HG03159 (cell line): ENCODE data around the gene DUSP9.
"Not testable (repeated sequence)": the region's sequence is repeated elsewhere in the genome, so short reads cannot be mapped to it uniquely, and the experiment has no call there.

Experiments used
- ATAC-seq: cut with Tn5 transposase; IDR thresholded peaks from one replicate; pipeline ENCODE4 v1.9.1; 2021; ENCODE audit warnings: mild to moderate bottlenecking, moderate library complexity; ENCODE audit not compliant: unreplicated experiment

DUSP9 gene

DNA sequence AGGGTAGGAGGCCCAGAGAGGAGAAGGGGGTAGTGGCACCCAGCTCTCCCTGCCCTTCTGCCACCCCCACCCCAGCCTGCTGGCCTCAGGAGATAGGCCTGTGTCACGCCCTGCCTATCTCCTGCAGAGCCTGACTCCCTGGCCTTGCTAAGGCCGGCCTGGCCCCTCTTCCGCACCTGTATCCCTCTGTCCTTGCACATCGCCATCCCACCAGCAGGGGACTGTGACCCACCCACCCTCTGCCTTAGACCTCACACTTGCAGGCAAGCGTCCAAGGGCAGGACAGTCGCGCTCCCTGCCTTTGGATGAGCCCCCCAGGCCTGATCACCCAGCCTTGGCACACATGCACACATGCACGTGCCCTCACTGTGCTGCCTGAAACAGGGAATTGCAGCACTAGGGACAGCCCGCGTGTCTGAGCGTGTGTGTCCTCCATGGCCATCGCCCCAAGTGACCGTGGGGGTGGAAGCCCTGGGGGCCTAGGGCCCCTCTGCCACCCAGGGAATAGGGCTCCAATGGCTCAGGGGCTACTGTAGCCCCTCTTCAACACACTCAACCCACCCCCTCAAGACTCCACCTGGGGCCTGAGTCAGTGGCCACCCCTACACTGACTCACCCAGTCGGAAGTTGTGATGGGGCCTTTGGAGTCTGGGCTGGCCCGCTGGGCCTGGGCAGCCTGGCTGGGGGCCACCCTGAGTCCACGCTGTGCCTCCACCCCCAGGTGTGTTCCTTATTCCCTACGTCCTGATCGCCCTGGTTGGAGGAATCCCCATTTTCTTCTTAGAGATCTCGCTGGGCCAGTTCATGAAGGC, 42.9 kb downstream of the DUSP9 start:
- no peak for ATAC-seq

DNA sequence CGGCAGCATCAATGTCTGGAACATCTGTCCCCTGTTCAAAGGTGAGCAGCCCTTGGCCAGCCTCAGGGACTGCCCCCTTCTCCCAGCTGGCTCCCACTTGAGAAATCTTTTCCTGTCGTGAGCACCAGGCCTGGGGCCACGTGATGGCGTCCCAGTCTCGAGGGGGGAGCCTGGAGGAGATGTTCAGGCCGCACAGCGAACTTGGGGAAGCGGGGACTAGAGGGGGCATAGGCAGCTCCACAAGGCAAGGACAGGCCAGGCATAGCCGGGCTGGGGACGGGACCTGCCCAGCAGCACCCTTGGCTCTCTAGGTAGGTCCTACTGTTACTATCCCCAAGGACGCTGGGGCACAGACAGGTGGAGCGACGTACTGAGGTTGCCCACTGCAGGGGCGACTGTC, 43.5 kb downstream of the DUSP9 start:
- no peak for ATAC-seq

DNA sequence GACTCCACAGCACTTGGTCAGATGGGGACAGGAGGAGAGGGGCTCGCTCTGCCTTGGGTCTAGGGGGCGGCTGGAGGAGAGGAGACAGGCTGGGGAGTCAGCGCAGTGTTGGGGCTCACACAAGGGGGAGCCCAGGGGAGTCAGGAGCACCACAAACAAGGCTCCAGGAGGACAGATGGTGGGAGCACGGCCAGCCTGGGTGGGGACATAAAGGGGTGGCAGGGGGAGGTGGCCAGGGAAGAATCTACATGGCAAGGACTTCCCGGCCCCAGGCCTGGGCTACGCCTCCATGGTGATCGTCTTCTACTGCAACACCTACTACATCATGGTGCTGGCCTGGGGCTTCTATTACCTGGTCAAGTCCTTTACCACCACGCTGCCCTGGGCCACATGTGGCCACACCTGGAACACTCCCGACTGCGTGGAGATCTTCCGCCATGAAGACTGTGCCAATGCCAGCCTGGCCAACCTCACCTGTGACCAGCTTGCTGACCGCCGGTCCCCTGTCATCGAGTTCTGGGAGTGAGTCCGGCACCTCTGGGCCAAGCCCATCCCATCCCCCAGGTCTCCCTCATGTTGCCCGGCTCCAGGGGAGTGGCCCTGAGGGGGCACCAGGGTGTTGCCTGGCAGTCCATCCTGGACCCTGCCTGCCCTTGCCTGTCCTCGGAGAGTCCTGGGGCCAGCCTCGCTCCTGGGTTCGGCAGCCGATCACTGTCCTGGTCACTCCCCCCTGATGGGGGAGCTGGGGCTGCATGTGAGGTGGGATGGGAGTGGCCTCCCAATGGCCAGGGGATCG, 44.2 kb downstream of the DUSP9 start:
- not testable (repeated sequence) for ATAC-seq

DNA sequence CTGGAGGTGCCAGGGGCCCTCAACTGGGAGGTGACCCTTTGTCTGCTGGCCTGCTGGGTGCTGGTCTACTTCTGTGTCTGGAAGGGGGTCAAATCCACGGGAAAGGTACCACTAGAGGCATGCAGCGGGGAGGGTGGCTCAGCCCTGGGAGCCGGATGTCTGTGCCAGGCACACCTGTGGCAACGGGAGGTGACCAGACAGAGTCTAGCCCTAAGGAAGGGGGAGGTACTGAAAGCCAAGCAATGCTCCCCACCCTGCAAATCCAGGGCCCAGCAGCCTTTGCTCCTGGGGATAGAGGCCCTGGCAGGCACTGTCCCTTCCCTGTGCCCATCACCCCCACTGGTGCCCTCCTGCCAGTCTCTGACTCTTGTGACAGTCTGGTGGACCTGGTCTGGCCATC, 45.0 kb downstream of the DUSP9 start:
- ATAC-seq, result no peak

DNA sequence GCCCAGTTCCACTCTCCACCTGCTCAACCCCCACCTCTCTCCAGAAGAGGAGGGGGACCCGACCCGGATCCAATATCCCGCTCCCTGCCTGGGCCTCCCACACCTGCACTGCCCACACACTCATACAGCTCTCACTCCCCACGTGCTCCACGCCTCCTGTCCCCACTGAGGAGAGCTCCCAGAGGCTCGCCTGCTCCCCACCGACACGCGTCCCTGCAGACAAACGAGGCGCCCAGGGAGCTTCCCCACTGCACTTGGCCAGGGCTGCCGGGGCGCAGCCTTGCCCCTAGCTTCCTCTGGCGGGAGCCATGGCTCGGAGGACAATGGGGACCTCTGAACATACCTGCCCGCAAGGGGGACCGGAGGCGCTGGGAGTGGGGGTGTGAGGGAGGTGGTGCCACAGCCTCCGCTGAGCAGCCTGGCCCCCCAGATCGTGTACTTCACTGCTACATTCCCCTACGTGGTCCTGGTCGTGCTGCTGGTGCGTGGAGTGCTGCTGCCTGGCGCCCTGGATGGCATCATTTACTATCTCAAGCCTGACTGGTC, 45.7 kb downstream of the DUSP9 start:
- ATAC-seq, result no peak

DNA sequence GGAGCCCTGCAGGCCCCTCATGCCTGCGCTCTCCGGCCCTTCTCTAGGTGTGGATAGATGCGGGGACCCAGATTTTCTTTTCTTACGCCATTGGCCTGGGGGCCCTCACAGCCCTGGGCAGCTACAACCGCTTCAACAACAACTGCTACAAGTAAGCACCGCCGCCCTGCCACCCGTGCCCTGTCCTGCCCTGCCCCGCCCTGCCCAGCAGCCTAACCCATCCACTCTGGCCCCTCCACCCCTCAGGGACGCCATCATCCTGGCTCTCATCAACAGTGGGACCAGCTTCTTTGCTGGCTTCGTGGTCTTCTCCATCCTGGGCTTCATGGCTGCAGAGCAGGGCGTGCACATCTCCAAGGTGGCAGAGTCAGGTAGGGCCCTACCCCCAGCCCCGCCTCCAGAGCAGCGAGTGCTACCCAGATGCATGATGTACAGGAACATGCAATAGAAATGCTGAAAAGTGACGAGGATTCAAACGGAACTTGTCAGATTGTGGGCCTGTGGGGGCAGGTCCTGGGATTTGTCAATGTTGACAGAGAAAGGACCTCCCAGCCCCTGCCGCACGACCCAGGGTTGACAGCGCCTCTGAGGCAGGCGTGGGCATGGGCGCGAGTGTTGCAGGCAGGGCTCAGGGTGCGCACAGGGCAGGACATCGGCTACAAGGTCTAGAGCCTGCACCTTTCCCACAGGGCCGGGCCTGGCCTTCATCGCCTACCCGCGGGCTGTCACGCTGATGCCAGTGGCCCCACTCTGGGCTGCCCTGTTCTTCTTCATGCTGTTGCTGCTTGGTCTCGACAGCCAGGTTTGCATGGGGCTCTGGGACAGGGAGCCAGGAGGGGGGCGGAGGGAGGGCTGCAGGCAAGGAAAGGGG, 46.4 kb downstream of the DUSP9 start:
- ATAC-seq, result no peak

DNA sequence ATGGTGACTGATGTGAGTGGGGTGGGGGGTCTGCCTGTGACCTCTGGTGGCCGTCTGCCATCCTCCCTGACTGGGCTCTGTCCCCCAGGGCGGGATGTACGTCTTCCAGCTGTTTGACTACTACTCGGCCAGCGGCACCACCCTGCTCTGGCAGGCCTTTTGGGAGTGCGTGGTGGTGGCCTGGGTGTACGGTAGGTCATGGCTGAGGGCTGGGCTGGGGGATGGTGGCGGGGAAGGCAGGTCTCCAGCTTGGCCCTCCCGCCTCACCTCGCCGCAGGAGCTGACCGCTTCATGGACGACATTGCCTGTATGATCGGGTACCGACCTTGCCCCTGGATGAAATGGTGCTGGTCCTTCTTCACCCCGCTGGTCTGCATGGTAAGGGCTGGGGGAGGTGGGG, 47.3 kb downstream of the DUSP9 start:
- ATAC-seq, result not testable (repeated sequence)

DNA sequence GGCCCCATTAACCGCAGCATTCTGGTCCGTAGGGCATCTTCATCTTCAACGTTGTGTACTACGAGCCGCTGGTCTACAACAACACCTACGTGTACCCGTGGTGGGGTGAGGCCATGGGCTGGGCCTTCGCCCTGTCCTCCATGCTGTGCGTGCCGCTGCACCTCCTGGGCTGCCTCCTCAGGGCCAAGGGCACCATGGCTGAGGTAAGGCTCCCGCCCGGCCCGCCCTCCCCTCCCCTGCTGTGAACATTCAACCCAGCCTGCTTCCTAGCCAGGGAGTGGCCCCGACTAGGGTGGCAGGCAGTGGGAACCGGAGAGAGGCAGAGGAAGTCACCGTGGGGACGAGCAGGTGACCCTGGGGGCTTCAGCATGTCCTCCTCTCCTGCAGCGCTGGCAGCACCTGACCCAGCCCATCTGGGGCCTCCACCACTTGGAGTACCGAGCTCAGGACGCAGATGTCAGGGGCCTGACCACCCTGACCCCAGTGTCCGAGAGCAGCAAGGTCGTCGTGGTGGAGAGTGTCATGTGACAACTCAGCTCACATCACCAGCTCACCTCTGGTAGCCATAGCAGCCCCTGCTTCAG, 47.8 kb downstream of the DUSP9 start:
- ATAC-seq, result no peak

DNA sequence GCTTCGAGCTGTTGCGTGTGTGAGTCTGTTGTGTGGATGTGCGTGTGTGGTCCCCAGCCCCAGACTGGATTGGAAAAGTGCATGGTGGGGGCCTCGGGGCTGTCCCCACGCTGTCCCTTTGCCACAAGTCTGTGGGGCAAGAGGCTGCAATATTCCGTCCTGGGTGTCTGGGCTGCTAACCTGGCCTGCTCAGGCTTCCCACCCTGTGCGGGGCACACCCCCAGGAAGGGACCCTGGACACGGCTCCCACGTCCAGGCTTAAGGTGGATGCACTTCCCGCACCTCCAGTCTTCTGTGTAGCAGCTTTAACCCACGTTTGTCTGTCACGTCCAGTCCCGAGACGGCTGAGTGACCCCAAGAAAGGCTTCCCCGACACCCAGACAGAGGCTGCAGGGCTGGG, 49.1 kb downstream of the DUSP9 start:
- ATAC-seq, result no peak

DNA sequence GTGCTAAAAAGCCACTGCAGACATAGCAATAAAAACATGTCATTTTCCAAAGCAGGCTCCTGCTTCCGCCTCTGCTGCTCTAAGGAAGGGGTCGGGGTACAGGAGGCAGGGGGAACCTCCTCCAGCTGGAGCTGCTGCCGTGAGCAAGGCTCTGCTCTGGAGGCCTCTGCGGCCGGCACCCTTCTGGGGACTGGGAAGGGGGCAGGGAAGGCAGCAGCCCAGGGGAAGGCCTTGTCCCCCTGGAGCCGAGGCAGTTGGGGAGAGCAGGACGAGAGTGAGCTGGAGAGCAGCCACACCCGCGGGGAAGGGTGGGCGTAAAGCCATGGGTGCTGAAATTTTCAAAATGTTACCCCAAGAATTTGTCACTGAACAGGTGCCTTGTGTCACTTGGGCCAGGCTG, 49.5 kb downstream of the DUSP9 start:
- ATAC-seq, result not testable (repeated sequence)

DNA sequence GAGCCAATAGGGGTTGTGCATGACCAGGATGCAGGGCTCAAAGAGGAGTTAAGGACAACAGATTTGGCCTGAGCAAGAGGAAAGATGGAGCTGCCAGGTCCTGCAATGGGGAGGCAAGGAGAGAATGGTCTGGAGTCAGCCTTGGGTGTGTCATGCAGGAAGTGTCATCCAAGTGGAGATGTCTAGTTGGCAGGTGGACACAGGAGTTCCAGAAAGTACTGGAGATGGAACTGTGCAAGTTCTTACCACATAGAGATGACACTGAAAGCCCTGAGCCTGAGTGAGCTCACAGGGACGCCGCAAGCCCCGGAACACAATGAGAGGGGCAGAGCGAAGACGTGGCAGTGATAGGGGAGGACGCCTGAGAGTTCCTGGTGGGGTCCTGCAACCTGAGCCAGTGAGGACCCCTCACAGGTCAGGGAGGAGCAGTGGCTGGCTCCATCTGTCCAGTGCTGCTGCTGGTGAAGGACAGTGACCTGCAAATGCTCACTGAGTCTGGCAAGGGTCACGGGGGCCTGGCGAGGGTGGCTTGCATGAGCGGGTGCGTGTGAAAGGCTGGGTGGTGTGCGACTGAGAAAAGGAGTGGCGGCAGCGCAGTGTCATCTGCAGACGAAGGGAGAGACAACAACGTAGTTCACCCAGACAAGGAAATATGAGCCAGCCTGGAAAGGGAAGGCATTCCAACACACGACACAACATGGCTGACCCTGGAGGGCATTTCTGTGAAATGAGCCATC, 50.2 kb downstream of the DUSP9 start:
- ATAC-seq, result not testable (repeated sequence)

DNA sequence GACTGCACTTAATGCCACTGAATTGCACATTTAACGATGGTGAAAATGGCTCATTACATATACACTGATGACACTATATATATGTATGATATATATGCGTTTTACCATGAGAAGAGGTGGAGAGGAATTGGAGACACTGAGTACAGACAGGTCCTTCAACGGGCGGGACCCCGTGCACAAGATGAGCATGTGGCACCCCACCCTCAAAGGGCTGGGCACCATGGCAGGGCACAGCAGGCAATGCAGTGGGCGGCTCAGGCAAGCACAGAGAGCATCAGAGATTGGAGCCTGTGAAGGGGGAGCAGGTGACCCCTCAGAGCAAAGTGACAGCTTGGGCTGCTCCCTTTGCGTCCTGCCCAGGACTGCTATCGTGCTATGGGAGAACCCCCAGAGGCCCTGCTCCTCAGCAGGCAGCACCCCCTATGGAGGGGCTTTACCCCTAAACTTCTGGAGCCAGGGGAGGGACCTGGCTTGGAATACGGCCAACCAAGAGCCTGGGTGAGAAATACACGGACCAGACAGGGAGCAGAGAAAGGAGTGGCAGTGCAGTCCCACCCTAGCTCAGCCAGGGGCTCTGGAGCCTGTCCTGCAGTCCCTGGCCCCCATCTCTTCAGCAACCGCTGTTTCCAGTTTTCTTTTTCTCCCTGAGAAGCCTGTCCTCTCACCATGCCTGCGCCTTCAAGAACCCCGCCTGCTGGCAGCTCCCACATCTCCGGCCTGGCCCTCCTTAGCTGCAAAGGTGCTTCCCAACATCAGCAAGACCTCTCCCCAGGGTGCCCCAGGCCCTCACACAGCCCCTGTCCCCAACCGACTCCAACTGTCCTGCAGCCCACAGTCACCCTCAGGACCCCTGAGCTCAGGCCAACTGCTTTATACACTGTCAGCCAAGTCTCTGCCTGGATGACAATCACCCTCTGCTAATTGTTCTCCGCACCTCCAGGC, 51.2 kb downstream of the DUSP9 start:
- ATAC-seq, result no peak

DNA sequence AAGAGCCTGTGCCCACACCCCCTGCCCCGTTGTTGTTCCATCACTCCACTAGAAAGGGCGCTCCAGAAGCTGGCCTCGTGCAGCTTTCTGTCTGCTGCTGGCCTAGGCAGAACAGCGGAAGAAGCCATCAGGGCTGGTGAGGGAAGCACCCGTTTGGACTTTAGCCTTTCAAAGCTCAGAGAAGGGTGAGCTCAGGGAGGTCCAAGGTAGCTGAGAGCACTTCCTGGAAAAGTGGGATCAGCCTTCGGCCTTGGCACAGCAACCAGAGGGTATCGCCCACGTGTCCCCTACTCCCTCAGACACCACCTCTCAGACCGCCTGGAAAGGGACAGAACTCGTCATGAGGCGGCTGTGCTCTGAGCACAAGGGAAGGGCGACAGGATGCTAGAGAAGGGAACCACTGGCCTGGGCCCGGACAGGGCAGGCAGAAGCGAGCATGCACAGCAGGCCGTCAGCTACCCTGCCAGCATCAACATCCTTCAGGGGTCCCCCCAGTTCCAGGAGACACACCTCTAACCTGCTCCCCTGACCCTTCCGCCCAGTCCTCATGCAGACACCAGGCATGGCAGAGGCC, 52.3 kb downstream of the DUSP9 start:
- ATAC-seq, result not testable (repeated sequence)

DNA sequence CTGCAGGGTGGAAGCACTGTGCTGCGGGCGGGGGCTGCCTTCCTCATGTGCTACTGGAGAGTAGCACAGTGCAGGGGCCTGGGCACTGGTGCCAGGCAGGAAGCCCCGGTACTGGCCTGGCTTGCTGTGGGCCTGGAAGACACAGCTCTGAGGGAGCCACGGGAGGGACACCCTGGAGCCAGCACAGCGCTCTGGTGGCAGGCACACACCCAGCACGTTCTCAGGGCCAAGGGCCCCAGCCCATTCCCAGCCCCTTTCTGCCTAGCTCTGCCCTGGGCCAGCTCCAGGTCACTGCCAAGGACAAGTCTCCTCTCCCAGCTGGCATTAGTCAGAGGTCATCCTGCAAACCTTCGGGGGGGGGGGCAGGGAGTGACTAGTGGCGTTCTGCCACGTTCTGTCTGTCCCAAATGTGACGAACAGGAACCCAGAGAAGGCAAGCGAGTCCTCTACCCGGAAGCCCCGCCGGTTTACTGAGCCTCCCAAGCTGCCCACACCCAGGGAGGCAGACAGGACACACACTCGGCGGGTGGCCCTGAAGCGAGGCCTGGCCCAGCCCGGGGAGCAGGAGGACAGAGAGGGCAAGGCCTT, 52.9 kb downstream of the DUSP9 start:
- not testable (repeated sequence) for ATAC-seq

DNA sequence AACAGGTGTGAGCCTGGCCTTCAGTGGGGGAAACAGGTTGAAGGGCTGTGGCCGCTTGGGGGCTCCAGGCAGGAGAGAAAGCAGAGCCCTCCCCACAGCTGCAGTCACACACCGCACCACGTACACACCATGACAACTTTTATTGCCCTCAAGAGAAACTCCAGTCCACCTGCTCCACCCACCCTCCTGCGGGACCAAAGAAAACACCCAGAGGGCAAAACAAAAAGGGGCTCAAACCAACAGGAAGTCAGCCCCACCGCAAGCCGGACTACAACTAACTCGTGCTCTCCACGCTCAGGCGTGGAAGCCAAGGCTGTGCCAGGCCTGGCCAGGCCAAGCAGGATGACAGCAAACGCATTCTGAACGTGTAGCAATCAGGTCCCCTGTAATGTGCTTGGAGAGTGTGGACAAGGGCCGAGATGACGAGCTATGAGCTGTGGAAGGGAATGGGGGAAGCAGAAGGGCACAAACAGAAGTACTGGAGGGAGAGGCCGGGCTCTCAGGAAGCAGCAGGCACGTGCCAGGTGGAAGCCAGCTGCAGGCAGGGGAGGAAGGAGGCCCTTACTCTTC, 53.5 kb downstream of the DUSP9 start:
- no peak for ATAC-seq
